ENCODE data around the gene FOXP1.

The FOXP1 gene

DNA sequence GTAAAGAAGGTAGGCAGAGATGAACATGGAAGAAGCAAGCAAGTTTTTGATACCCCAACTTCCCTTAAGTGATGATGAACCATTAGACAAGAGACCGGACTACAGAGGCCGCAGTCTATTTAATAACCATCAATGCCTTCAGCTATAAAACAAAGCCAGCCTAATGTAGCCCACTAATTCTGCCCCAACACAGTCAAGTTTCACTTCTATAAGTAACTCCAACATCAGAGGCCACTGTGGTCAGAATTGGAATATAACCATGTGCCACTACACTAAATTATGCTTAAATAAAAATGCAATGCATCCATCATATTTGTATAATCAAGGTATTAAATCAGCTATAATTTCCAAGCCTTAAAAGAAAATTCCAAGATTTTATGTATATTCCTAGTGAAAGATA lies 234.7 kb downstream of the FOXP1 start:
- DNase-seq (ENCODE audit: low read depth), result no peak
- TF ChIP-seq, protein P1, sequence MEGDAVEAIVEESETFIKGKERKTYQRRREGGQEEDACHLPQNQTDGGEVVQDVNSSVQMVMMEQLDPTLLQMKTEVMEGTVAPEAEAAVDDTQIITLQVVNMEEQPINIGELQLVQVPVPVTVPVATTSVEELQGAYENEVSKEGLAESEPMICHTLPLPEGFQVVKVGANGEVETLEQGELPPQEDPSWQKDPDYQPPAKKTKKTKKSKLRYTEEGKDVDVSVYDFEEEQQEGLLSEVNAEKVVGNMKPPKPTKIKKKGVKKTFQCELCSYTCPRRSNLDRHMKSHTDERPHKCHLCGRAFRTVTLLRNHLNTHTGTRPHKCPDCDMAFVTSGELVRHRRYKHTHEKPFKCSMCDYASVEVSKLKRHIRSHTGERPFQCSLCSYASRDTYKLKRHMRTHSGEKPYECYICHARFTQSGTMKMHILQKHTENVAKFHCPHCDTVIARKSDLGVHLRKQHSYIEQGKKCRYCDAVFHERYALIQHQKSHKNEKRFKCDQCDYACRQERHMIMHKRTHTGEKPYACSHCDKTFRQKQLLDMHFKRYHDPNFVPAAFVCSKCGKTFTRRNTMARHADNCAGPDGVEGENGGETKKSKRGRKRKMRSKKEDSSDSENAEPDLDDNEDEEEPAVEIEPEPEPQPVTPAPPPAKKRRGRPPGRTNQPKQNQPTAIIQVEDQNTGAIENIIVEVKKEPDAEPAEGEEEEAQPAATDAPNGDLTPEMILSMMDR (IDR thresholded peaks at IDR 0.05; ENCODE audit: insufficient read depth, low read depth, low read length, missing control alignments), result no peak
- no peak overlapping the region for H3K4me3 ChIP-seq (ENCODE audit: low read length)

DNA sequence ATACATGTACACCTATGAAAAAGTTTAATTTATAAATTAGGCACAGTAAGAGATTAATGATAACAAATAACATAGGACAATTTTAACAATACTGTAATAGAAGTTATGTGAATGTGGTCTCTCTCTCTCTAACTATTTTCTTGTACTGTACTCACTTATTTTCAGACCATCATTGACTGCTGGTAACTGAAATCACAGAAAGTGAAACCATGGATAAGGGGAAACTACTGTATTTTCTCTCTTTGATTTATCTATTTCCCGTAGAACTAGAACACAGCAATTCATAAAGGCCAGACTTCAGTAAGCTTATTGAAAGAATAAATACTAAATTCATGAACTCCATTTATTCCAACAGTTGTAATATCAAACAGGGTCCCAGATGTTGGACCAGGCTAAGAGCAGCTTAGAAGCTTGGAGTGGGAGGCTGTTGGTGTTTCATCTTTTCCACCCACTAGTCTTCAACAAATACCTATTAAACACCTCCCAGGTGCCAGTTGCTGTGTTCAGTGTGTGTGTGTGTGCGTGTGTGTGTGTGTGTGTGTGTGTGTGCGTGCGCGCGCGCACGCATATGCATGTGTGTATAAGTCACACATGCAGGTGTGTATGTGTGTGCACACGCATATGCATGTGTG lies 235.4 kb downstream of the FOXP1 start:
- TF ChIP-seq, protein P1 (IDR thresholded peaks at IDR 0.05; ENCODE audit: insufficient read depth, low read depth, low read length, missing control alignments), result no peak
- no peak for DNase-seq (ENCODE audit: low read depth)

DNA sequence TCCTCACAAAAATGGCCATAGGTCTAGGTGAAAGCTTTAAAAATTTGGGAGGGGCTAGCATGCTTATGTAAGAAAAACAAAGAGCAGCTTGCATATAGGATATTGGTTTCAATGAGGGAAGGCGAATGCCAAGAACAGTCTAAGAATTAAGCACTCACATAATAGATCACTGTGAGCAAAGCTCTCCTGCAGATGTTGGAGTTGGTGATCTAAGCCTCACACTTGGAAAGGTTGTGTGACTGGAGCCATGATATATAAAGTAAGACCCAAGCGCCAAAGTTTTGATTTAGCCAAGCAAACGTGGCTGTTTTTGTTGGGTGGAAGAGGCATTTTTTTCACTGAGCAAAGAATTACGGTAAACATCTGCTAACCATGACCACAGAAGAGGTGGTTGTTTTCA lies 237.5 kb downstream of the FOXP1 start:
- H3K4me3 ChIP-seq (ENCODE audit: low read length), result no peak overlapping the region
- TF ChIP-seq, protein P1 (IDR thresholded peaks at IDR 0.05; ENCODE audit: insufficient read depth, low read depth, low read length, missing control alignments), result no peak
- DNase-seq (ENCODE audit: low read depth), result no peak

More for the DNA sequence above, 235.4 kb downstream of the FOXP1 start:
- H3K4me3 ChIP-seq (ENCODE audit: low read length), result no peak overlapping the region

DNA sequence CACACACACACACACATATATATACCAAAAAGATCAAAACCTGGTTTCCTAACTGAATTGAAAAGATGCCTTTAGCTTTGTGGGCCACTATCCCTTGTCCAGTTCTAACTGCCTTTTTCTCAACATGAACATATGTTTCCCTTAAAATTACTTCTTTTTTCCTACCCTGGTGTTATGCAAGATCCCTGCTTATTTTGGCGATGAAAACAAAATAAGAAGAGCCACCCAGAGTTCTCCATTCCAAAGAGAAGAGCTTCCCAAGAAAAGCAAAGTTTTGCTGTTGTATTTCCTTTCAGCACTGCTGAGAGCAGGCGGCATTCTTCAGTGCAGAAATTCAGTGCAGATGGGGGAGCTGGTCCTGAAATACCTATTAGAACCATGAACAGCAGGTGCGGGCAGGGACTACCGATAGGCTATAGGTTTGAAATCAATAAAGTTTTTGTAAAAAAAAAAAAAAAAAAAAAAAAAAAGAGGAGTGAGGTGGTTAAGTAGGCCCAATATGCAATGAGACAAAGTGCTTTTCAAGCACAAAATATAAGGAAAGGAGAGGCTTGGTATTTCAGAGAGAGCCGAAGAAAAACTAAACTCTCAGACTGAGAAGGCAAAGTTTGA lies 238.0 kb downstream of the FOXP1 start:
- H3K4me3 ChIP-seq (ENCODE audit: low read length), result no peak overlapping the region
- no peak for DNase-seq (ENCODE audit: low read depth)
- TF ChIP-seq, protein P1 (IDR thresholded peaks at IDR 0.05; ENCODE audit: insufficient read depth, low read depth, low read length, missing control alignments), result no peak

DNA sequence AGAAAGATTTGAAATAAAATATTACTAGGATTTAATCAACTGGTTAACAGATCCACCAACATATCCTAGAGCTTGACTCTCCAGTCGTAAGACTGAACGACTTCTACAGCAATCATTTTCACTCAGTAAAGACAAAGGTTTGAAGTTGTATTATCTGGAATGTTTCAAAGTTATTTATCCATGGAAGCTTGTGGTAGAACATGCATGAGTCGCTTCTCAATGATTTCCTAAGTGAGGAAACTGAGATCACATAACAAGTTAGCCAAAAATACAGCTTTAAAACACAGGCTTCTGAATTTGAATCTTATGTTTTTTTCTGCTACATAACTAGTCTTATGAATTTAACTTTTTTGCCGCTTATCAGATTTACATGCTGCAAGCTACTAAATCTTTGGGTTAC lies 241.8 kb downstream of the FOXP1 start:
- DNase-seq (ENCODE audit: low read depth), result peak; percentile 54
- TF ChIP-seq, protein P1 (IDR thresholded peaks at IDR 0.05; ENCODE audit: insufficient read depth, low read depth, low read length, missing control alignments), result no peak
- no peak overlapping the region for H3K4me3 ChIP-seq (ENCODE audit: low read length)

DNA sequence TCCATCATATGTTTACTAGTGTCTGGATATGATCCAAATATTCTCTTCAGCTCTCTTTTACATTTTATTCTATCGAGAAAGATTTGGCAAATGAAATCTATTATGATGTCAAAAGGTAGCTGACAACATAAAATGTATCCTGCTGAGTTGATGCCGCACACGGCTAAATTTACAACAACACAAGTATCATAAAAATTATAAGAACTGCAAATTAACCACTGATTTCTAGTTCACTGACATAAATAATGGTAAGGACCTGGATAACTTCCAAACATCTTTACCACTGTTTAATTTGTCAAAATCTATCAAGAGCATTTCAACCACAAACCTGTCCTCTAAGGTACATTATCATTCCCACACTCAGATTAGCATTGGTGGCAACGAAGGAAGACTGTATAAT lies 244.5 kb downstream of the FOXP1 start:
- DNase-seq (ENCODE audit: low read depth), result no peak
- TF ChIP-seq, protein P1 (IDR thresholded peaks at IDR 0.05; ENCODE audit: insufficient read depth, low read depth, low read length, missing control alignments), result no peak
- H3K4me3 ChIP-seq (ENCODE audit: low read length), result no peak overlapping the region

DNA sequence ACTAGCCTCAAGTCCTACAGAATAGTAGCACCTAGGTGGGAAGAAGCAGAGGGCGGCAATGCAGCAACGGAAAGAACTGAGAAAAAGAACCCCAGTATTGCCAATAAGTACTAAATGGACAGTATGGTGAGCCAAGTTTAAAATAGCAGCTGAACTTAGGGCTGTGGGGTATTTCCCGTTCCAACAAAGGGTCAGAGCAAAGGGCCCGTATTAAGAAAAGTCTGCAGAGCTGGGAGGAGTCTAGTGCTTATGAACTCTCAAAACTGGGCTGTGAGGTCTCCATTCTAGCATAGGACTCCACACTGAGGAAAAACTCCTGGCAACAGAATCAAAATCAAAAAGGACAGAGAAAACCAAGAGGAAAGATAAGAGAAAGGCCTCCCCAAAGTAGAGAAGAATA lies 250.7 kb downstream of the FOXP1 start:
- no peak for DNase-seq (ENCODE audit: low read depth)
- TF ChIP-seq, protein P1 (IDR thresholded peaks at IDR 0.05; ENCODE audit: insufficient read depth, low read depth, low read length, missing control alignments), result no peak

More for the DNA sequence above, 250.7 kb downstream of the FOXP1 start:
- no peak overlapping the region for H3K4me3 ChIP-seq (ENCODE audit: low read length)

All from epithelial cell of esophagus (primary cell).